Measurements from ENCODE around the gene EVL. TPM values are rescaled to one million over a fixed set of nuclear protein-coding genes. Genes with fewer than 3 reads are reported as not detected.
"Not testable (repeated sequence)": the region's sequence is repeated elsewhere in the genome, so short reads cannot be mapped to it uniquely, and the experiment has no call there.

EVL gene
- total RNA-seq, 1 donor from 2014 or later: 285 TPM

DNA sequence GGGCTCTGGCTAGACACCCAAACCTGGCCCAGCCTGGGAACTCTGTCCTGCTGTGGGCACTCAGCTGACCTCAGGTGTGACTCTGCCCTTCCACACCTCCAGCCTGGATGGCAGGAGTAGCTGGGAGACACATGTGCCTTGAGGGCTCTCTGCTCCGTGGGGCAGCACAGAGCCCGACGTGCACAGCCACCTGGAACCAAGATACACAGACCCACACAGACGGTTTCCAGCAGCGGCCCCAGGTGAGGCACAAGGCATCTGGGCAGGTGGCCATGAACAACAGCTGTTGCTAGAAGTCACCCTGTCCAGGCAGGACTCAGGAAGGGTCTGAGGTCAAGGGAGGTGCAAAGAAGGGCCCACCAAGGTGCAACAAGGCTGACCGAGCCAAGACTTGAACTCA lies 88.3 kb downstream of the EVL start:
- DNase-seq: no peak
- intact Hi-C loops (cut with micrococcal nuclease): no loop called here
- no peaks in the 10 kb centered on the region for H3K36me3 Mint-ChIP-seq (ENCODE audit: low read depth)
- H3K27ac Mint-ChIP-seq: no peak overlapping the region
- no peaks in the 10 kb centered on the region for H3K4me1 Mint-ChIP-seq
- H3K27me3 Mint-ChIP-seq: peaks cover 16% of the 10 kb centered on the region
- peaks cover 4% of the 10 kb centered on the region for H3K9me3 Mint-ChIP-seq
- no peak overlapping the region for H3K4me3 Mint-ChIP-seq

DNA sequence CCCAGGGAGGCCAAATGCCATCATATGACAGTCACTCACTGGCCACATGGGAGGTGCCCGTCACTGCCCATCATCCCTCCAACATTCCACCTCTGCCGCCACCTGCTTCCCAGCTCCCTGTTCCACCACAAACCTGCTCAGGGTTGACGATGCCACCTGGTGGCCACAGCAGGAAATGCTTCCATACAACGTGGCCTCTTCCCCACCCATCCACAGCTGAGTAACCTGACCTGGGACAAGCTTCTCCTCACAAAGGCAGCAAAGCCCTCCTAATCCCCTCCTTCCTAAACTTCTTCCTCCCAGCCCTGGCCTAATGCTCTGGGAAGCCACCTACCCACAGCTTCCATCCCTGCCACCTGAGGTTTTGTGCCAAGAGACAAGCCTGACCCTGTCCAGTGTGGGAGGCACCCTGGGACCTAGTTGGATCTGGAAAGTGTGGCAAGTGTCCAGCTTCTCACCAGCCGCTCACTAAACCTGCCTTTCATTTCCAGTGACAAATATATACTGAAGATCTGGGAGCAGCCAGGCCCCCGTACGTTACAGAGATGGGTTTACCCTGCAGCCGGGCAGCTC lies 89.9 kb downstream of the EVL start:
- Mint-ChIP-seq H3K4me3 (no peak overlapping the region), H3K27ac (no peak overlapping the region), H3K36me3 (ENCODE audit: low read depth) (no peaks in the 10 kb centered on the region), H3K27me3 (peaks cover 22% of the 10 kb centered on the region), H3K4me1 (no peaks in the 10 kb centered on the region), H3K9me3 (peaks cover 4% of the 10 kb centered on the region)
- peak; percentile 78 for DNase-seq
- intact Hi-C loops (cut with micrococcal nuclease): no loop called here

- no peak for DNase-seq
- no peak overlapping the region for H3K4me3 Mint-ChIP-seq
- intact Hi-C loops (cut with micrococcal nuclease): no loop called here
- H3K27ac Mint-ChIP-seq: no peak overlapping the region
- H3K9me3 Mint-ChIP-seq: peaks cover 4% of the 10 kb centered on the region
- H3K36me3 Mint-ChIP-seq (ENCODE audit: low read depth): no peaks in the 10 kb centered on the region
- no peaks in the 10 kb centered on the region for H3K4me1 Mint-ChIP-seq
- peaks cover 29% of the 10 kb centered on the region for H3K27me3 Mint-ChIP-seq
Measured at GRCh38 chr14:100155756-100156616, 90.8 kb downstream of the EVL start.

DNA sequence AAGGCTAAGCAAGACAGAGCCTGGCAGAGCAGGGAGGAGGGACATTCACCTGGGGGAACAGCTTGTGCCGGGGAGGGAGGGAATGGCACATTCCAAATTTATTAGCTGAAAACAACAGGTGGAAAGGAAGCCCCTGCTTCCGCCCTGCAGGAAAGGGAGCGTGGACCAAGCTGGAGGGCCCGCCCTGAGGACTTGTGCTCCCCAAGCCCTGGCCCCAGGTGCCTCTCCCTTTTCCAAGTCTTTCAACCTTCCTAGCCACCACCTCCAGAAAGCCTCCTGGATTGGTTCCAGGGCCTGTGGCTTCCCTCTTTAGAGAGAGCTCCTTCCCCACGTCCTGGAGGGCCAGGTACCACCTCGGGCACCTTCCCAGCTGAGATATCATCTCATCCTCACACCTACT lies 91.6 kb downstream of the EVL start:
- Mint-ChIP-seq H3K4me1 (no peaks in the 10 kb centered on the region), H3K27ac (no peak overlapping the region), H3K4me3 (no peak overlapping the region), H3K27me3 (peaks cover 31% of the 10 kb centered on the region), H3K9me3 (peaks cover 4% of the 10 kb centered on the region), H3K36me3 (ENCODE audit: low read depth) (no peaks in the 10 kb centered on the region)
- no peak for DNase-seq
- intact Hi-C loops (cut with micrococcal nuclease): no loop called here

DNA sequence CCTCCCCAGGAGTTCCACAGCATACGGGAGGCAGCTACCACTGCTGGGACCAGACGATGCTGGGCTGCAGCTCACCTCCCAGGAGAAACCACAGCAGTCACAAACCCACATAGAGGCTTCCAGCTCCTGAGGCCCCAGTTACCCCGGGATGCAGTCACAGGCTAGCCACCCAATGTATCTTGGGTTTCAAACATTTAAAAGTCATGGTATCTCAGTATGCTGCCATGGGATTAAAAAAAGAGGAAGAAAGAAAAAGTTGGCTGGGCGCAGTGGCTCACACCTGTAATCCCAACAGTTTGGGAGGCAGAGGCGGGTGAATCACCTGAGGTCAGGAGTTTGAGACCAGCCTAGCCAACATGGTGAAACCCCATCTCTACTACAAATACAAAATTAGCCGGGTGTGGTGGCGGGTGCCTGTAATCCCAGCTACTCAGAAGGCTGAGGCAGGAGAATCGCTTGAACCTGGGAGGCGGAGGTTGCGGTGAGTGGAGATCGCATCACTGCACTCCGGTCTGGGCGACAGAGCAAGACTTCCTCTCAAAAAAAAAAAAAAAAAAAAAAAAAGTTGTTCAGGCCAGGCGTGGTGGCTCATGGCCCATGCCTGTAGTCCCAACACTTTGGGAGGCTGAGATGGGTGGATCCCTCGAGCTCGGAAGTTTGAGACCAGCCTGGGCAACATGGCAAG lies 92.5 kb downstream of the EVL start:
- H3K4me1 Mint-ChIP-seq; H3K9me3 Mint-ChIP-seq; DNase-seq; H3K36me3 Mint-ChIP-seq (ENCODE audit: low read depth); H3K27ac Mint-ChIP-seq; H3K4me3 Mint-ChIP-seq: not testable (repeated sequence)
- peaks cover 32% of the 10 kb centered on the region for H3K27me3 Mint-ChIP-seq
- intact Hi-C loops (cut with micrococcal nuclease): loop anchor here (2.0 kb wide), 1 partner anchor 57 kb away; no protein-coding TSS in a partner anchor

DNA sequence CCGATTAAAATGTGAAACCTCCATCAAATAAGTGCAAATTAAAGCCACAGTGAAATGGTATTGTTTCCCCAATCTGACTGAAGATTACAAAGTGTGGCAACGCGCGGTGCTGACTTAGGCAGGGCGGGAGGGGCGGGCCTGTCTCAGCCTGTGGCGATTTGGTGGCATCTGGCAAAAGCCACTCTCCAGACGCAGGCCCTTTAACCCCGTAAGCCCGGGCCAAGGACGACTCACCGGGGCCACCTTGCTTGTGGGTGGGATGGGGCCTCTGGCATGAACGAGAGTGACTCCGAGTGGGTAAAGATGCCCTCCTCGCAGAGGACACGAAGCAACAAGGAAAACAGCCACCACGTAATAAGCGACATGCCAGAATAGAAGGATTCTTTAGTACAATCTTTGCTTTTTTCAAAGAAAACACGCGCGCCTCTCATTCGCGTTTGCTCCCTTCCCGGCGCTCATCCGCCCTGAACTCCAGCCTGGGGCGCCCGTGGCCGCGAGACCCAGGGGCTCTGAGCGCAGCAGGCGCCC lies 93.4 kb downstream of the EVL start:
- no peak for DNase-seq
- H3K4me3 Mint-ChIP-seq: peak overlapping the region; percentile 64
- no peaks in the 10 kb centered on the region for H3K4me1 Mint-ChIP-seq
- peaks cover 4% of the 10 kb centered on the region for H3K9me3 Mint-ChIP-seq
- H3K27me3 Mint-ChIP-seq: peaks cover 34% of the 10 kb centered on the region
- H3K27ac Mint-ChIP-seq: no peak overlapping the region
- intact Hi-C loops (cut with micrococcal nuclease): loop anchor here (2.0 kb wide), 1 partner anchor 56 kb away; no protein-coding TSS in a partner anchor
- no peaks in the 10 kb centered on the region for H3K36me3 Mint-ChIP-seq (ENCODE audit: low read depth)

- DNase-seq: peak; percentile 82
- Mint-ChIP-seq H3K36me3 (ENCODE audit: low read depth) (no peaks in the 10 kb centered on the region), H3K9me3 (peaks cover 4% of the 10 kb centered on the region), H3K4me3 (peak within 1 kb of the TSS; percentile 71), H3K4me1 (no peaks in the 10 kb centered on the region), H3K27me3 (peaks cover 34% of the 10 kb centered on the region), H3K27ac (no peak within 1 kb of the TSS)
- intact Hi-C loops (cut with micrococcal nuclease): loop anchor here (2.0 kb wide), 1 partner anchor 56 kb away; no protein-coding TSS in a partner anchor
Measured at GRCh38 chr14:100159094-100159864, 94.1 kb downstream of the EVL start, which contains the start of gene DEGS2. TSS of gene DEGS2 (minus strand) at chr14:100159645. CDS start at chr14:100159587, 58 bp downstream.

GRCh38 chr14:100159865-100160533 lies 94.8 kb downstream of the EVL start:
- intact Hi-C loops (cut with micrococcal nuclease): loop anchor here (2.0 kb wide), 1 partner anchor 55 kb away; no protein-coding TSS in a partner anchor
- Mint-ChIP-seq H3K27me3 (peaks cover 36% of the 10 kb centered on the region), H3K4me1 (no peaks in the 10 kb centered on the region), H3K36me3 (ENCODE audit: low read depth) (no peaks in the 10 kb centered on the region), H3K27ac (no peak overlapping the region), H3K4me3 (peak overlapping the region; percentile 54), H3K9me3 (peaks cover 2% of the 10 kb centered on the region)
- DNase-seq: no peak

GRCh38 chr14:100160534-100160916 lies 95.3 kb downstream of the EVL start:
- no peak overlapping the region for H3K4me3 Mint-ChIP-seq
- no peak for DNase-seq
- no peak overlapping the region for H3K27ac Mint-ChIP-seq
- H3K9me3 Mint-ChIP-seq: no peaks in the 10 kb centered on the region
- peaks cover 41% of the 10 kb centered on the region for H3K27me3 Mint-ChIP-seq
- H3K36me3 Mint-ChIP-seq (ENCODE audit: low read depth): no peaks in the 10 kb centered on the region
- no peaks in the 10 kb centered on the region for H3K4me1 Mint-ChIP-seq
- intact Hi-C loops (cut with micrococcal nuclease): no loop called here

DNA sequence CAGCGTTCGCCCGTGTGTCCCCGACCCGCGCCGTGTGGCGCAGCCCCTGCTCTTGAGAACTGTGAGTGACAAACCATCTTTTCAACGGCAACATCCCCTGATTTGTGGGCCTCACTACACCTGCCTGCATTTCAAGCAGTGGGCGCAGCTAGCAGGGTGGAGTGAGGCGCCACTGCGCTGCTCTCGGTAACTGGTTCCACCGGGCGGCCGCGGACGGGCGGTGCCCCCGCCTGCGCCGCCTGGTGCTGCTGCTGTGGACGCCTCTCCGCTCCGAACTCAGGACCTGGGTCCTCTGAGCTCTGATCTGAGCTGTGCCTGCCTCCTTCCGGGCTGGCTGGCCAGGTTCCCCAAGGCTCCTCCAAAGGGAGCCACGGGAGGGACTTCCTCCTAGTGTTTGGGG lies 100.2 kb downstream of the EVL start:
- H3K4me3 Mint-ChIP-seq: no peak overlapping the region
- H3K27ac Mint-ChIP-seq: no peak overlapping the region

GRCh38 chr14:100165831-100166440 lies 100.7 kb downstream of the EVL start:
- H3K4me3 Mint-ChIP-seq: peak overlapping the region; percentile 71

More for the DNA sequence above, 100.2 kb downstream of the EVL start:
- no peak for DNase-seq
- peaks cover 26% of the 10 kb centered on the region for H3K27me3 Mint-ChIP-seq
- intact Hi-C loops (cut with micrococcal nuclease): no loop called here
- H3K9me3 Mint-ChIP-seq: no peaks in the 10 kb centered on the region
- H3K36me3 Mint-ChIP-seq (ENCODE audit: low read depth): no peaks in the 10 kb centered on the region
- H3K4me1 Mint-ChIP-seq: peaks cover 6% of the 10 kb centered on the region

DNA sequence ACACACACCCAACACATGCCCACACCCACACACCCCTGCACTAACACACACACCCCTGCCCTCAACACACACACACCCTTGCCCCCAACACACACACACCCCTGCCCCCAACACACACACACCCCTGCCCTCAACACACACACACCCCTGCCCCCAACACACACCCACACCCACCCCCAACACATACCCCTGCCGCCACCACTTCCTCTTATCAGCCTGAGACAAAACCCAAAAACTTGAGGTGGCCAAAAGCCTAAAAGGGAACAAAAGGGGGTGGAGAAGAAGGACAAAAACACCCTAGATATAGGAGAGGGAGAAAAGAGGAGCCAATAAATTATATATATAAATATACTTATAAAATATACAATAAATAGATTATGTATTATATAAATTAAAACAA lies 103.3 kb downstream of the EVL start:
- peaks cover 6% of the 10 kb centered on the region for H3K4me1 Mint-ChIP-seq
- no peaks in the 10 kb centered on the region for H3K36me3 Mint-ChIP-seq (ENCODE audit: low read depth)
- H3K9me3 Mint-ChIP-seq: no peaks in the 10 kb centered on the region
- no peak for DNase-seq
- intact Hi-C loops (cut with micrococcal nuclease): no loop called here
- H3K4me3 Mint-ChIP-seq: no peak overlapping the region
- H3K27me3 Mint-ChIP-seq: peaks cover 28% of the 10 kb centered on the region
- no peak overlapping the region for H3K27ac Mint-ChIP-seq

More at GRCh38 chr14:100165831-100166440, 100.7 kb downstream of the EVL start:
- H3K27me3 Mint-ChIP-seq: peaks cover 26% of the 10 kb centered on the region
- peaks cover 6% of the 10 kb centered on the region for H3K4me1 Mint-ChIP-seq
- no peak for DNase-seq
- H3K9me3 Mint-ChIP-seq: no peaks in the 10 kb centered on the region
- intact Hi-C loops (cut with micrococcal nuclease): no loop called here
- no peaks in the 10 kb centered on the region for H3K36me3 Mint-ChIP-seq (ENCODE audit: low read depth)
- no peak overlapping the region for H3K27ac Mint-ChIP-seq

All from activated CD4-positive, alpha-beta T cell treated with anti-CD3 and anti-CD28 coated beads, Interleukin-2, amount 10 ng/mL, durations not matched to agents 24 days and 14 days (primary cell).